Activated CD8-positive, alpha-beta memory T cell treated with anti-CD3 and anti-CD28 coated beads for 4 hours (primary cell): ENCODE data around the gene CDHR4.
"Not testable (repeated sequence)": the region's sequence is repeated elsewhere in the genome, so short reads cannot be mapped to it uniquely, and the experiment has no call there.

Experiments
- DNase-seq, 2 donors: peaks; one replicate each; pipeline ENCODE4 v3.0.0-alpha.2; 2020; ENCODE audit warnings: low read depth in 2 of 2

Gene CDHR4

GRCh38 chr3:49781415-49782199 is 18.1 kb downstream of the CDHR4 start:
- no peak for DNase-seq

- not testable (repeated sequence) for DNase-seq
Measured at GRCh38 chr3:49780975-49781365, 18.7 kb downstream of the CDHR4 start.

GRCh38 chr3:49780080-49780974 is 19.3 kb downstream of the CDHR4 start:
- DNase-seq: no peak

GRCh38 chr3:49779358-49780079 is 20.2 kb downstream of the CDHR4 start:
- DNase-seq: no peak

- not testable (repeated sequence) for DNase-seq
Measured at GRCh38 chr3:49776101-49776500, 23.6 kb downstream of the CDHR4 start.

- no peak for DNase-seq
Measured at GRCh38 chr3:49775538-49775937, 24.1 kb downstream of the CDHR4 start.

- DNase-seq: no peak
Measured at GRCh38 chr3:49772703-49773102, 27.0 kb downstream of the CDHR4 start.

- no peak for DNase-seq
Measured at GRCh38 chr3:49771340-49771938, 28.2 kb downstream of the CDHR4 start.

- no peak for DNase-seq
Measured at GRCh38 chr3:49769926-49770325, 29.7 kb downstream of the CDHR4 start.

GRCh38 chr3:49769286-49769915 is 30.3 kb downstream of the CDHR4 start:
- no peak for DNase-seq

GRCh38 chr3:49763981-49764380 is 35.7 kb downstream of the CDHR4 start:
- DNase-seq: no peak

- DNase-seq: no peak
Measured at GRCh38 chr3:49761661-49762060, 38.0 kb downstream of the CDHR4 start.

GRCh38 chr3:49759226-49759625 is 40.4 kb downstream of the CDHR4 start:
- DNase-seq: no peak

- DNase-seq: no peak
Measured at GRCh38 chr3:49757197-49757596, 42.5 kb downstream of the CDHR4 start.

GRCh38 chr3:49756036-49756435 is 43.6 kb downstream of the CDHR4 start:
- DNase-seq: no peak

- DNase-seq: no peak
Measured at GRCh38 chr3:49754536-49754935, 45.1 kb downstream of the CDHR4 start.

- DNase-seq: no peak
Measured at GRCh38 chr3:49751501-49751900, 48.2 kb downstream of the CDHR4 start.

- DNase-seq: no peak
Measured at GRCh38 chr3:49750056-49750455, 49.6 kb downstream of the CDHR4 start.

GRCh38 chr3:49748874-49749273 is 50.8 kb downstream of the CDHR4 start:
- DNase-seq: not testable (repeated sequence)

GRCh38 chr3:49747792-49748480 is 51.7 kb downstream of the CDHR4 start:
- DNase-seq: no peak

GRCh38 chr3:49745986-49746385 is 53.7 kb downstream of the CDHR4 start:
- DNase-seq: no peak
